Measurements from ENCODE around the gene AKAP1. TPM values are rescaled to one million over a fixed set of nuclear protein-coding genes. Genes with fewer than 3 reads are reported as not detected.

The AKAP1 gene
- total and polyA plus RNA-seq, 9 of the 15 experiments (the other 6 are each of a cell fraction or from before 2014, with no cell fraction given): 12.9 to 63.8 (median 36.4) TPM

GRCh38 chr17:57124053-57124452 lies 39.0 kb downstream of the AKAP1 start (continued):
- TF ChIP-seq MGA (IDR thresholded peaks at IDR 0.05): peak; percentile 87
- TF ChIP-seq MEF2A (IDR thresholded peaks at IDR 0.05; ENCODE audit: control insufficient read depth, low read depth, low read length): no peak
- no peak for TF ChIP-seq MYNN (IDR thresholded peaks at IDR 0.05)
- TF ChIP-seq MYNN (CRISPR knock-in tag; IDR thresholded peaks at IDR 0.05): no peak
- TF ChIP-seq ETV5 (CRISPR knock-in tag; IDR thresholded peaks at IDR 0.05; ENCODE audit: low read depth): no peak
- TF ChIP-seq MTA1 (IDR thresholded peaks at IDR 0.05; ENCODE audit: borderline replicate concordance): no peak
- no peak for TF ChIP-seq GTF2A2 (tag; IDR thresholded peaks at IDR 0.05)
- TF ChIP-seq ZBTB11 (CRISPR knock-in tag; IDR thresholded peaks at IDR 0.05): 0 out of 6 replicates have a peak, but pooled peaks of 1 of the 3 experiments have one; percentile 28
- TF ChIP-seq ZKSCAN3 (CRISPR knock-in tag; IDR thresholded peaks at IDR 0.05): no peak
- TF ChIP-seq TRIM25 (IDR thresholded peaks at IDR 0.05; ENCODE audit: borderline replicate concordance): no peak
- TF ChIP-seq CC2D1A (IDR thresholded peaks at IDR 0.05): no peak
- TF ChIP-seq ZNF165 (CRISPR knock-in tag; IDR thresholded peaks at IDR 0.05; ENCODE audit: borderline replicate concordance): no peak
- peak; percentile 42; the same call in 1 of the 2 replicates for TF ChIP-seq KLF16 (IDR thresholded peaks at IDR 0.05)

Data from K562 (cell line).